ENCODE measurements around the gene CASK.

Gene CASK

DNA sequence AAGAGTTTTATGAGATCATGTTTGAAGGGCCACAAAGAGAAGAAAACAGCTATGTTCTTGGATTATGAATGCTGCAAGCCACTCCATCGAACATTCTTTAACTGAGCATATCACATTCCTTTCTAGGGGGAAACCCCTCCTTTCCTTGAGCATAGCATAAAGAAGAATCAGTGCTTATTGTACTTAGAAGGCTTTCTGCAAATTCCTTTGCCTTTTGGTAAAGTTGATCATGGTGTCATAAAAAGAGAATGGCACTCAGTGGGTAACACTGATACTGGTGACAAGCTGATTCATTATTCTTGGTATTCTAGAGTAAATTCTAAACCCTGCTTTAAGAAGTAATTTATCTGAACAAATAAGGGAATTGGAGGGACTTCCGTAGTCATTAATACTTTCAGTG is 323.1 kb downstream of the CASK start:
- DNase-seq (ENCODE audit: extremely low spot score): no peak
- TF ChIP-seq, protein P1, sequence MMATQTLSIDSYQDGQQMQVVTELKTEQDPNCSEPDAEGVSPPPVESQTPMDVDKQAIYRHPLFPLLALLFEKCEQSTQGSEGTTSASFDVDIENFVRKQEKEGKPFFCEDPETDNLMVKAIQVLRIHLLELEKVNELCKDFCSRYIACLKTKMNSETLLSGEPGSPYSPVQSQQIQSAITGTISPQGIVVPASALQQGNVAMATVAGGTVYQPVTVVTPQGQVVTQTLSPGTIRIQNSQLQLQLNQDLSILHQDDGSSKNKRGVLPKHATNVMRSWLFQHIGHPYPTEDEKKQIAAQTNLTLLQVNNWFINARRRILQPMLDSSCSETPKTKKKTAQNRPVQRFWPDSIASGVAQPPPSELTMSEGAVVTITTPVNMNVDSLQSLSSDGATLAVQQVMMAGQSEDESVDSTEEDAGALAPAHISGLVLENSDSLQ (IDR thresholded peaks at IDR 0.05): no peak
- TF ChIP-seq FOXA1 (IDR thresholded peaks at IDR 0.05): no peak
- no peak for TF ChIP-seq TARDBP (IDR thresholded peaks at IDR 0.05)
- POLR2A ChIA-PET: no interaction called here
- CTCF ChIA-PET: interaction anchor here (0.6 kb wide), 1 partner anchor 181 kb away, joined by 5 read pairs; no protein-coding TSS in a partner anchor

DNA sequence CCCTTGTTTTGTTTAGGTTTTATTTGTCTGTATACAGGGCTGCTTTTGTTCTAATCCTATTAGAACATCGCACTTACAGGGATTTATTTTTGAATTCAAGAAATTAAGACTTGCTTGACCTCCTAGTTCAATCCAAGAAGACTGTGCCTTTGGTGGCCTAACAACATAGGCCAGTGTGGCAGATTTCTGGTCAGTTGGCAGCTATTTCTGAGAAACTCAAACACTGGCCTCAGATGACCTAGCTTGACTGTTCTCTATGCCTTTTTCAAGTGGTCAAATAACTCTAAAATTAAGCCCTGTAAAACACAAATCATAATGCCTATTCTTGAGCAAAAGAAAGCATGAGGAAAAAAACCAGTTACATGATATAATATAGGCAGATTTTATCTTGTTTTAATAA is 323.8 kb downstream of the CASK start:
- no peak for DNase-seq (ENCODE audit: extremely low spot score)
- POLR2A ChIA-PET: no interaction called here
- CTCF ChIA-PET: no interaction called here
- no peak for TF ChIP-seq L3MBTL2 (conservative IDR thresholded peaks at IDR 0.05)
- TF ChIP-seq ELF4 (IDR thresholded peaks at IDR 0.05): no peak
- no peak for TF ChIP-seq ARNT (IDR thresholded peaks at IDR 0.05)
- no peak for TF ChIP-seq NFRKB (IDR thresholded peaks at IDR 0.05)
- TF ChIP-seq SUZ12 (IDR thresholded peaks at IDR 0.05): no peak
- no peak for TF ChIP-seq TARDBP (IDR thresholded peaks at IDR 0.05)
- no peak for TF ChIP-seq ZNF384 (IDR thresholded peaks at IDR 0.05)
- no peak for TF ChIP-seq FOXA1 (IDR thresholded peaks at IDR 0.05)

DNA sequence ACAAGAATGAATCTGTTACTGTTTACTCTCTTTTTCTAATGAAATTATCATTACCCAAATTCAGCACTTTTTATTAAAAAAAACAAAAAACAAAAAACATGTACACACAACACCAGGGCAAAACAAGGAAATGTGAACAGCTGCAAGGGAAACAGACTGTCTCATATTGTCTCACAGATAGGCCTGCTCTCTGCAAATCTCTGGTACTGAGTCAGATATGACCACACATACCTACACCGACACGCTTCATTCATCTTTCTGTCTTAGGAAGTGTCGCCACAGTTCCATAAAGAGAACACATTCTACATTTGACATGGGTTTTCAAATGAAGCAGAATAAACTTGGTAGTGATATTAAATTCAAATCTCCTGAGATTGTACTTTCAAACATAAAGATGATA is 326.8 kb downstream of the CASK start:
- TF ChIP-seq ARNT (IDR thresholded peaks at IDR 0.05) (no peak), FOXM1 (IDR thresholded peaks at IDR 0.05; ENCODE audit: borderline replicate concordance) (no peak), NFRKB (IDR thresholded peaks at IDR 0.05) (no peak), CTBP1 (IDR thresholded peaks at IDR 0.05; ENCODE audit: borderline replicate concordance) (no peak), FOXA1 (IDR thresholded peaks at IDR 0.05) (no peak), LEF1 (IDR thresholded peaks at IDR 0.05; ENCODE audit: borderline replicate concordance) (no peak), ELF4 (IDR thresholded peaks at IDR 0.05) (no peak), FOXK2 (IDR thresholded peaks at IDR 0.05) (no peak), BHLHE40 (IDR thresholded peaks at IDR 0.05; ENCODE audit: borderline replicate concordance) (no peak), L3MBTL2 (conservative IDR thresholded peaks at IDR 0.05) (no peak), SP1 (IDR thresholded peaks at IDR 0.05) (no peak), TARDBP (IDR thresholded peaks at IDR 0.05) (no peak), SUZ12 (IDR thresholded peaks at IDR 0.05) (no peak), HDGF (IDR thresholded peaks at IDR 0.05; ENCODE audit: borderline replicate concordance) (no peak)
- no peak for DNase-seq (ENCODE audit: extremely low spot score)
- POLR2A ChIA-PET: no interaction called here
- CTCF ChIA-PET: no interaction called here

DNA sequence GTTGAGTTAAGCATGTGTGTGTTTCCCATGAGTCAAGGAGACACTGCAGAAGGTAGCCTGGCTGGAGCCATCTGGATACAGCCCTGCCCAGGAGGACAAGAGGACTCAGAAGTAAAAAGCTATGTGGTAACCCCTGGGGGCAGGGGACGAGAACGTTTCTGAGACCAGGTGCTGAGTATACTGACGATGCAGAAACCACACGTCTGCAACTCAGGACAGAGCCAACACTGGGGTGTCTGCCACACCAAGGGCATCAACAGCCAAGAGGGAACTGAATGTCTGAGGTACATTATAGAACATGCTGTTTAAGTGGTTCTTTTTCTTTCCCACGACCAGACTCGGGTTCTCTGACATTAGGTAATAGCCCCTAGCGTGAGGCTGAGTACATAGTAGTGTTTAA is 328.7 kb downstream of the CASK start:
- CTCF ChIA-PET: no interaction called here
- POLR2A ChIA-PET: interaction anchor here (0.7 kb wide), 1 partner anchor 40 kb away, joined by 3 read pairs; no protein-coding TSS in a partner anchor
- TF ChIP-seq TARDBP (IDR thresholded peaks at IDR 0.05): no peak
- no peak for TF ChIP-seq CTBP1 (IDR thresholded peaks at IDR 0.05; ENCODE audit: borderline replicate concordance)
- TF ChIP-seq FOXM1 (IDR thresholded peaks at IDR 0.05; ENCODE audit: borderline replicate concordance): no peak
- TF ChIP-seq FOXA1 (IDR thresholded peaks at IDR 0.05): no peak
- no peak for TF ChIP-seq BHLHE40 (IDR thresholded peaks at IDR 0.05; ENCODE audit: borderline replicate concordance)
- TF ChIP-seq LEF1 (IDR thresholded peaks at IDR 0.05; ENCODE audit: borderline replicate concordance): no peak
- no peak for TF ChIP-seq SUZ12 (IDR thresholded peaks at IDR 0.05)
- TF ChIP-seq ZNF384 (IDR thresholded peaks at IDR 0.05): no peak
- no peak for TF ChIP-seq NFRKB (IDR thresholded peaks at IDR 0.05)
- TF ChIP-seq L3MBTL2 (conservative IDR thresholded peaks at IDR 0.05): no peak
- DNase-seq (ENCODE audit: extremely low spot score): no peak

DNA sequence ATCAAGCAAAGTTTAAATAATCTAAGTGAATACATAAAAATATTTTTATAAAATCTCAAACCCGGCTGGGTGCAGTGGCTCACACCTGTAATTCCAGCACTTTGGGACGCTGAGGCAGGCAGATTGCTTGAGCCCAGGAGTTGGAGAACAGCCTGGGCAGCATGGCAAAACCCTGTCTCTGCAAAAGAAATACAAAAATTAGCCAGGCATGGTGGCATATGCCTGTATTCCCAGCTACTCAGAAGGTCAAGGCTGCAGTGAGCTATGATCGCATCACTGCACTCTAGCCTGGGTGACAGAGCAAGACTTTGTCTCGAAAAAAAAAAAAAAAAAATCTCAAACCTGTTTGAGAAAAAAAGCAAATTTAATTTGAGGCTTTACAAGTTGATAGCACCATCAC is 331.4 kb downstream of the CASK start:
- no peak for TF ChIP-seq SUZ12 (IDR thresholded peaks at IDR 0.05)
- no peak for TF ChIP-seq ZNF384 (IDR thresholded peaks at IDR 0.05)
- TF ChIP-seq BHLHE40 (IDR thresholded peaks at IDR 0.05; ENCODE audit: borderline replicate concordance): no peak
- TF ChIP-seq TARDBP (IDR thresholded peaks at IDR 0.05): no peak
- TF ChIP-seq LEF1 (IDR thresholded peaks at IDR 0.05; ENCODE audit: borderline replicate concordance): no peak
- no peak for TF ChIP-seq FOXM1 (IDR thresholded peaks at IDR 0.05; ENCODE audit: borderline replicate concordance)
- TF ChIP-seq, protein P1 (IDR thresholded peaks at IDR 0.05): no peak
- POLR2A ChIA-PET: no interaction called here

DNA sequence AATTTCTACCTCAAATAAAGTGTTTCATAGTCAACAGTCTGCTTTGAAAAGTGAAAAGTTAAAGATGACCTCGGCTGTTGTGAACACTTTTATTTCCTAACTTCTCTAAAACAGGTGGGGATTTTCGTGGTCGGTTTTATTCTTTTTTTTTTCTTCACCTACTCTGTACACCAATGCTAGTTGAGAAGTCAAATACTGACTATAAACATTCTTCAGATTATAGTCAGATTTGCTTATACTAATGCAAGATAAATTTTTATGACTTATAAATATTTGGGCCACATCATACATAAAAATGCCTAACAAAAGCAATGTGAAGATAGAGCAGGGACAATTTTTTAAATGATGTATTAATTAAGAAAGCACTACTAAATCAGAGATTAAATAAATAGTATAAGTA is 332.7 kb downstream of the CASK start:
- DNase-seq (ENCODE audit: extremely low spot score): no peak
- TF ChIP-seq LEF1 (IDR thresholded peaks at IDR 0.05; ENCODE audit: borderline replicate concordance) (no peak), HDGF (IDR thresholded peaks at IDR 0.05; ENCODE audit: borderline replicate concordance) (no peak), NFRKB (IDR thresholded peaks at IDR 0.05) (no peak), FOXM1 (IDR thresholded peaks at IDR 0.05; ENCODE audit: borderline replicate concordance) (no peak), CTBP1 (IDR thresholded peaks at IDR 0.05; ENCODE audit: borderline replicate concordance) (no peak), ZNF384 (IDR thresholded peaks at IDR 0.05) (no peak), ARNT (IDR thresholded peaks at IDR 0.05) (no peak), ELF4 (IDR thresholded peaks at IDR 0.05) (no peak), TARDBP (IDR thresholded peaks at IDR 0.05) (no peak), SUZ12 (IDR thresholded peaks at IDR 0.05) (no peak), L3MBTL2 (conservative IDR thresholded peaks at IDR 0.05) (no peak), FOXK2 (IDR thresholded peaks at IDR 0.05) (no peak), BHLHE40 (IDR thresholded peaks at IDR 0.05; ENCODE audit: borderline replicate concordance) (no peak), FOXA1 (IDR thresholded peaks at IDR 0.05) (no peak), SP1 (IDR thresholded peaks at IDR 0.05) (no peak)
- TF ChIP-seq, protein P1 (IDR thresholded peaks at IDR 0.05): no peak
- CTCF ChIA-PET: no interaction called here
- POLR2A ChIA-PET: no interaction called here

More for the DNA sequence above, 331.4 kb downstream of the CASK start:
- CTCF ChIA-PET: no interaction called here
- no peak for DNase-seq (ENCODE audit: extremely low spot score)
